Stimulated activated CD8-positive, alpha-beta memory T cell treated with anti-CD3 and anti-CD28 coated beads, Interleukin-4, amount 100 ng/mL, for 24 hours (primary cell): ENCODE data around the gene MAP3K8.
"Not testable (repeated sequence)": the region's sequence is repeated elsewhere in the genome, so short reads cannot be mapped to it uniquely, and the experiment has no call there.

Source experiments
- DNase-seq: peaks from one replicate; pipeline ENCODE4 v3.0.0-alpha.2; 2020; ENCODE audit warnings: low read depth

The MAP3K8 gene

DNA sequence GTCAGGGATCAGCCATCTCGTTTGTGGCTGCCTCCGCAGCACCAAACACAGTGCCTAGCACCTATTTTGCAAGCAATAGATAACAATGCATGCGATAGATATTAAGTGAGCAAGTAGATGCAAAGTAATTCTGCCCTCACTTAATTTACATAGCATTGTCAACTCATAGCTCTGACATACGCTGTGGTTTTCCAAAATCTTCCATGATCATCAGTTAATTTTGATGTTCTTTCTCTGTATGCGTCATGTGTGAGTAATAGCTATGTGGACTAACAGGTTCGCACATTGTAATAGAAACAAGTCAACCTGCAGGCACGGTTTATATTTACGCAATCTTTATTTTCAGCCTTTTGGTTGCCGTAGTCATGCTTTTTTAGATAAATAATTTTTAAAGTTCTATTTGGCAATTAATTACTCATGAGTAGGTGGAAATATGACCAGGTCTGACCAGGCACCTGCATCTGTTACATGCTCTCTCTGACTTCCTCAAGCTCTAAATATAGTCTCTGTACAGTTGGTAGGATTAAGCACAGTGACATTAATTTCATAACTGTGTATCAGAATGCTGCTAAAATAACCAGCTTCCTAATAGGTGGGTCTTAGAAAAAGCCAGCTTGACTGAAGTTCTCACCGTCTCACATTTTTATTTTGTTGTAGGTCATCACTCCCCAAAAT is 13.3 kb downstream of the MAP3K8 start:
- no peak for DNase-seq

DNA sequence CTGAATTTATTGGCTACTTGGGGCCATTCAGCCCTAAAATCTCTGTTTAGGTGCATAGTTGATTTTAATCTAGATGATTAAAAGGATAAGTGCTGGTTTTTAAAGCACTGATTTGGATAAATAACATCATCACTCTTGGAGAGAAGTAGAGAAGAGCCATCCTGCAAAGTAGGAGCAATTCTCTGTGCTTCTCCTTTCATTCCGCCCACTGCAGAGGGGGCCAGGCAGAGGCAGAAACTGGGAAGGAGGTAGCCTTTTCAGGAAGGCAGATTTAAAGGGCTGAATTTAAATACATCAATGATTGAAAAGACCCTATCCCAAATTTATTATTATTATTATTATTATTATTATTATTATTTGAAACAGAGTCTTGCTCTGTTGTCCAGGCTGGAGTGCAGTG is 14.1 kb downstream of the MAP3K8 start:
- DNase-seq = no peak

DNA sequence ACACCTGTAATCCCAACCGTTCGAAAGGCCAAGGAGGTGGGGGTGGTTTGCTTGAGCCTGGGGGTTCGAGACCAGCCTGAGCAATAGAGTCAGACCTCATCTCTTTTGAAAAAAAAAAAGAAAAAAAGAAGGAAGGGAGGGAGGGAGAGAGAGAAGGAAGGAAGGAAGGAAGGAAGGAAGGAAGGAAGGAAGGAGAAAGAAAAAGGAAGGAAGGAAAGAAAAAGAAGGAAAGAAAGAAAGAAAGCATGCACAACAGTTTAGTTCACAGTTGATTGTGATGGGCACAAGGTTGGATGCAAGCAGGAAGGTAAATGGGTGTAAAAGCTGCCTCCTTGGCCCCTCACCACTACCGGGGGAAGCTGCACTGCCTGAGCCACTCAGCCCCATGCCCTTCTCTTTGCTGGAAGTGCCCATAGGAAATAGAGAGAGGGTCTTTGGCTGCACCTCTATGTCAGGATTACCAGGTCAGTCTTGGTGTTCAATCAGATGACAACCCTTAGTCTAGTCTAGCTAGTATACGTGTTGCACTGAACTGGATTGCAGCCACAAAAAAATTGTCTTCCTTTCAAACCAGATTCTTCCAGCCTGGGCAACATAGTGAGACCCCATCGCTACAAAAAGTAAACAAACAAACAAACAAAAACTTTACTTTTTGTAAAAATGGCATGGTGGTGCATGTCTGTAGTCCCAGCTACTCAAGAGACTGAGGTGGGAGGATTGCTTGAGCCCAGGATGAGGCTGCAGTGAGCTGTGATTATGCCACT is 20.0 kb downstream of the MAP3K8 start:
- DNase-seq = no peak

DNA sequence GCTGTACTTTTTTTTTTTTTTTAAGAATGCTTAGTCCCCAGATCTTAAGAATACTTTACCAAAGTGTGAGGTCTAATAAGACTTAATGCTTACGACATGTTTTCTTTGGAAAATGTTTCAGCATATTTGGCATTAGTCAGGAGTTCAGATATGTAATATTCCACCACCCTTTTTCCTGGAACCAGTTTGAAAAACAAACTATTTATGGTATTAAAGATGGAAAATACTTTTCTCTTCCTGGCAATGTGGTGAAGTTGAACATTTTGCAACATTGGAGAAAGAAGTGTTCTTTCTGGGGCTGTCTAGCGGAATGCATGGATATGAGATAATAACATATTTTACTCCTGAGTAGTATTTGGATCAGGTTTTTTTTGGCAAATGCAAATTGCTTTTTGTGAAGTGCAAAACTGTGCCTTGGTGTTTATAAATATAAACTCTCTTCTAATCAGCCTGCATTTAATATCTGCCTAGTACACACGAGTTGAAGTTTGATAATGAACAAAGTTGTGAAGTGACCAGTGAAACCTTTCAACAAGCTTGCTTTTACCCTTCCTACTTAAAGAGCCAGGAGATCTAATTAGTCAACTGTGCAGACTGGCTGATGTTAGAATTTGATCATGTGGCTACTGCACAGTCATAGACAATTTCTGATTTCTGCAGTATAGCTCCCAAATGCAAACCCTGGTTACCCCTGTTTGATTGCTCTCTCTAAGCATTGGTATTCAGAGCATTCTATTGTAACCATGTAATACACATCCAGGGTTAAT is 20.9 kb downstream of the MAP3K8 start:
- DNase-seq = no peak

DNA sequence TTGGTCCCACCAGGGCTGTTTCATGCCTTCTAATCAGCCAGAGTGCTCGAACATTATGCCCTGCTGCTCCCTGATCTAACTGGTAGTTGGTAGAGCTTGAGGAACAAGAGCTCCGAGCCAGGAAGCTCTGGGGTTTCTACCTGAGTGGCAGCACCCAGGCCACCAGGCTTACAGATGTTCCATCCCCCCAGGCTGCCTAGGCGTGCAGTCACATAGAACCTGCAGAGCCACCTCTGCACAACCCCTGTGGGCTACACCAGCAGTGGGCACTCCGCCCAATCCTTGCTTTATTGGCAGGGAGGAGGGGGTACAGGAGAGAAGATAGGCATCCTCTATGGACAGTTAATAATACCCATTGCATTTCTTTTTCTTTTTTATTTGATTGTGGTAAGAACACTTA is 21.8 kb downstream of the MAP3K8 start:
- no peak for DNase-seq

DNA sequence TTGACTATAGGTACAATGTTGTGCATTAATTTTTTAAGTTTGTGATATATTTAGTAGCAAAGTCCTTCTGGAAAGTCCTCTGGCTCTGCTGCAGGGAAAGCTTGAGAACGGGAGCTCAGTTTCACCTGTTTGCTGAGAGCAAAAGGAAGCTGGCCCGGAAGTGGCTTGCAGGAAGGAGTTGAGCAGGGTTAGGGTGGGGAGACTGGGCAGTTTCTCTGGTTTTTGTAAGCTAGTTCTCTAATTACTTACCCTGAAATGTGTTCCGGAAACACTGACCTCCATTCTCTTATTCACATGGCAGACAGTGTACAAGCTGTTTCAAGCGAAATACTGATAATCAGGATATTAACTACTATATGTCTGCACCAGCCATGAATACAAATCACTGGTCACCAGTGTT is 22.3 kb downstream of the MAP3K8 start:
- DNase-seq = no peak

DNA sequence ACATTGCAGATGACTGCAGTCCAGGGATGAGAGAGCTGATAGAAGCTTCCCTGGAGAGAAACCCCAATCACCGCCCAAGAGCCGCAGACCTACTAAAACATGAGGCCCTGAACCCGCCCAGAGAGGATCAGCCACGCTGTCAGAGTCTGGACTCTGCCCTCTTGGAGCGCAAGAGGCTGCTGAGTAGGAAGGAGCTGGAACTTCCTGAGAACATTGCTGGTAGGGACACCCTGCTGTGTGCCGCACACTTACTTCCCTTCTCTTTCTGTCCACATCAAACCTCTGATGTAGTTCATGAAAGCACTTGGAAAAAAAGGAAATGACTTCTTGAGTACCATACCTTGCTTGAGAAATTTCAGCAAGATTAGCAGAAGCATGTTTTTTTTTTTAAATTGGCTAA is 25.3 kb downstream of the MAP3K8 start:
- no peak for DNase-seq

DNA sequence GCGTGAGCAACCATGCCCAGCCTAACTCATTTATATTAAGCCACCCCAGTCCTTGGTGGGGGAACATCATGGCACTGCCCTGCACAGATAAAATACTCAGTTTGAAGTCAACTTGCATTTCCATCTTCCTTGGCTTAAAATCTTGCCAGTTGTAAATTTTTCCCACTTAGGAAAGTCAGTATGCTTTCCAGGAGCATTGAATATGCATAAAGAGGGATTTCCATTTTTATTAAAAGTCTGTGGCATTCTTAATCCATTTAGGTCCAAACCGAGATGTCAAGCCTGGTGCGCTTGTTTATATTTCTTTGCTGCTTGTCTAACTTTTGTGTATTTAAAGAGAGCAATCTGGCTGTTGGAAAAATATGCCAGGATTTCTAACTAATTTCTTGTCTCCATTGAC is 26.1 kb downstream of the MAP3K8 start:
- DNase-seq = no peak

DNA sequence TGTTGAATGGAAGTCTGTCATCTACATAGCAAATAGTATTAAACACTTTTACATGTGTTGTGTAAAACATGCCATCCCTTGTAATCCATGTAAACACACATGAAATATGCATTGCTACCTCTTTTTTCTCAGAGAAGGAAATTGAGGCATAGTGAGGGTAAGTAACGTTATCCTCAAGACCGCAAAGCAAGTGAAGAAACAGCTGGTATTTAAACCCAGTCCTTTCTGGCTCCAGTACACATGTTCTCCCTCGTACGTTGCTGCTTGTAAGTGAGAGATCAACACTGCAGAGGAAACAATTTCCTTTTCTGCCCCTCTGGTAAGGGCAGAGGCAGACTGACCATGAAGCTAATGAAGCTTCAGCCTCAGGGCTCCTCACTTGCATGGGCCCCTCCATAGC is 28.5 kb downstream of the MAP3K8 start:
- DNase-seq = no peak

DNA sequence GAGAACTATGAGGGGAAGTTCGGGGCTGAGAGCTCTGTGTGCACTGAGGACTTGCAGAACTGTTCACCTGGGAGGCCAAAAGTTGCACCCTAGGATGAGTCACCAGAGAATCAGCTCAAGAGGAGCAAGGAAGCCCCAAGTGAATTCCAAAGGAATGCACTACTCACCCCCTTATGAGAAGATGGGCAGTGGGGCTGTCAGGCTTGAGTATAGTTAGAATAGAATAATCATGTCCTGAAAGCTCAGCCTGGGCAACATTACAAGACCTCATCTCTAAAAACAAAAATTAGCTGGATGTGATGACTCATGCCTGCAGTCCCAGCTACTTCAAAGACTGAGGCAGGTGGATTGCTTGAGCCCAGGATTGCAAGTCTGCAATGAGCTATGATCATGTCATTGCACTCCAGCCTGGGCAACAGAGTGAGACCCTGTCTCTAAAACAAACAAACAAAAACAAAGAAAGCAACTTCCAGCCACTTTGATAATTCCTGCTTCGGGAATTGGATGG is 30.0 kb downstream of the MAP3K8 start:
- DNase-seq = no peak

DNA sequence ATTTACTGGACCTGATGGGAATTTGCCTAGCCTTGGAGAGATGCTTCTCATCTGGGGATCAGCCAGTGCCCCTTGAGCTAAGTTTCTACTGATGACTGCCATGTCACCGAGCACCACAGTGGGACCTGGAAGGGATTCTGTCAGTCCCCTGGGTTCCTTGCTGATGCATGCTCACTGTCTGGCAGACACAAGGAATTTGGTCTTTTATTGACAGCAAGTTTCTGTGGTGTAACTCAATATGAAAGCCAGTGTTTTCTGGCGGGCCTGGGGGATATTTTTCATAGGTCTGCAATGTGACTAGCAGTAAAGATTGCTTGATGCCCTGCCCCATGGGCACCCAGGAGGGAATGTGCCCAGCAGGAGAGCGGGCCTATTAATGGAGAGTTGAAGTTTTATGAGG is 30.7 kb downstream of the MAP3K8 start:
- DNase-seq = no peak

DNA sequence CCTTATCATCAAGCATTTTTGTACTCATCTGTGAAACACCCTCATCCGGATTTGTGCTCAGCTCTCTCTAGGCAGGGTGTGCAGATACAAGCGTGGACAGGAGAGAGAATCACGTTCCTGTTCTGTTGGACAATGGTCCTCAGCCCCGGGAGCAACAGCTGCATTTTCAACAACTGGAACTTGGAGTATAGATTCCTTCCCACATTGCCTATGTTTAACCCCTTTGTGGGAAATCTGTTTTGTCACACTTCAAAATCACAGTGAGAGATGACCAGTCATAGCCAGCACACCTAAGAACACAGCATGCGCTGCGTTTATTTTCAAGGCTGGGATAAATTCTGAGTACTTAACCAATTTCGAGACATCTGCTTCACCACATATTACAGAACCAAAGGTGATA is 32.5 kb downstream of the MAP3K8 start:
- DNase-seq = no peak

DNA sequence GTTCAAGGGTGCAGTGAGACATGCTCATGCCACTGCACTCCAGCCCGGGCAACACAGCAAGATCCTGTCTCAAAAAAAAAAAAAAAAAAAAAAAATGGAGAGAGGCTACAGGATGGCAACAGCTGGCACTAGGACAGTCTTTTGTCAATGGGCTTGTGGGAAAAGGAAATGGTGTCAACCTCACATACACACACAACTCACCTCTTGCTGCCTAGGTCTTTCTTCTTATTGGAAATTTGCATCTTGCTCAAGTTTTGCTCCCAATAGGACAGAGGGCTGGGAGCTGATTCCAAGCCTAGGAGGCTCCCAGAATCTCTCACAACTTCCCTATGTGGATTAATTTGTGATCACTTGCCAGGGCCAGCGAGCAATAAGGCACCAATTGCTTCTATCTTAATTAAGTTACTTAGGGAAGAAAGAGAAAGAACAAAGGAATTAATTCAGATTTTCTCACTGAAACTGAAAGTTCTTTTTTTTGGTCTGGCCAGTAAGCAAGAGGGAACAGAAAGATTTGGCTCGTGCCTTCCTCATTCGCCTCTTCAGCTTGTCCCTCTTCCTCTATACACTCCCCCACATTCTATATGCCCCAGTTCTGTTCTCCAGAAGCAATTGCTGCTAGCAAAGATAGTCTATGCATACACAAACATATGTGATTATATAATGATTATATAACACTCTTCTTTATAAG is 33.8 kb downstream of the MAP3K8 start:
- no peak for DNase-seq

DNA sequence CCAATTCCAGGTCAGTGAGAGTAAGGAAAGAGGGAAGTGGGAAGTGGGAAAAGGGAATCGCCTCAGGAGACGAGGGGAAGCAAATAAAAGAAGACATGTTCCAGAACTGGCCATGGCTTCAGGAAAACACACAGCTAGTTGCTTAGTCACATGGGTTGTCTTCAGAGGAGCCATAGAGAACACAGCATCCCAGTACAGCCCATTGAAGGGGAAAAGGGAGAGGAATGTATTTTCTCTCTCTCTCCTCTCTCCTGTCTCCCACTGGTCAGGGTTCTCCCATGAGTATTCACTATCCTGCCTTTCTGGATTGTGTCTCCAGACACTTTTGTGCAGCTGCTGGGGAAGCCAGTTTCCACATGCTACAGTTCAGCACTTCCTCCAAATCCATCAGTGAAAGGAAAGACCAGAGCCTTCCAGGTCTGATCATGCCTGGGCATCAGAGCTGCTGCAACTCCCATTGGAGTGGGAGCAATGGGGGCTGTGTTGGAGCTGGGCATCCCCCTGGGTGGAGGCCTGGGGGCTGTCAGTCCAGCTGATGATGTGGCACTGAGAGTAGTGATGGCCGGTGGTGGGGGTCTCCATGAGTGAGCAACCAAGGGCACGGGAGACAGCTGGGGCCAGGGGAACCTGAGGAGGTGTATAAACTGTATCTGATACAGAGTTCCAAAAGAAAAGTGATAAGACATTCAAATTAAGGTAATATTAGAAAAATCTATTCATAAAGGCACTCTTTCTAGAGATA is 38.6 kb downstream of the MAP3K8 start:
- DNase-seq = no peak

DNA sequence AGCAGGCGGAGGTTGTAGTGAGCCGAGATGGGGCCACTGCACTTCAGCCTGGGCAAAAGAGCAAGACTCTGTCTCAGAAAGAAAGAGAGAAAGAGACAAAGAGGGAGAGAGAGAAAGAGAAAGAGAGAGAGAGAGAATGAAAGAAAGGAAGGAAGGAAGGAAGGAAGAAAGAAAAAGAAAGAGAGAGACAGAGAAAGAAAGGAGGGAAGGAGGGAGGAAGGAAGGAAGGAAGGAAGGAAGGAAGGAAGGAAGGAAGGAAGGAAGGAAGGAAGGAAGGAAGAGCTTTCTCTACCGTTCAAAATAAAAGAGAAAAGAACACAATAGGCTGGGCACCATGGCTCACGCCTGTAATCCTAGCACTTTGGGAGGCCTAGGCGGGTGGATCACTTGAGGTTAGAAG is 41.5 kb downstream of the MAP3K8 start:
- not testable (repeated sequence) for DNase-seq

DNA sequence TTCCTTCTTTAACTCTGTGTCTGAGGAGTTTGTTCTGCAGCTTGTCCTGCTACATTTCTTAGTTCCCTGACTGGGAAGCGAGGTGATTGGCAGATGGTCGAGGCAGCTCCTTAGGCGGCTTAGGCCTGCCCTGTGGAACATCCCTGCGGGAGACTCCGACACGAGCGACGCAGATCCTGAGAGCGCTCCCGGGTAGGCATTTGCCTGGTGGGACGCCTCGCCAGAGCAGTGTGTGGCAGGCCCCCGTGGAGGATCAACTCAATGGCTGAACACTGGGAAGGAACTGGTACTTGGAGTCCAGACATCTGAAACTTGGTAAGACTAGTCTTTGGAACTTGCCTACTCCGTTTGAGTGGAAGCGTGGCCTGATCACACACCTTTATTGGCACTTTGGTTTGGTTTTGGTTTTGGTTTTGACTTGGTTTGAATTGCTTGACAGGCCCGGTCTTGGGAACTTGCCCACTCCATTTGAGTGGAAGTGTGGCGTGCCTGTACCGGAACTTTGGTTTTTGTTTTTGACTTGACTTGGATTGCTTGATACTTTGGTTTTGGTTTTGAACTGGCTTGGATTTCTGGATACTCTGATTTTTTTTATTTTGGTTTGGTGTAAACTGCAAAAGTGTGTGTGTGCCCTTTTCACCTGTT is 42.6 kb downstream of the MAP3K8 start:
- no peak for DNase-seq

DNA sequence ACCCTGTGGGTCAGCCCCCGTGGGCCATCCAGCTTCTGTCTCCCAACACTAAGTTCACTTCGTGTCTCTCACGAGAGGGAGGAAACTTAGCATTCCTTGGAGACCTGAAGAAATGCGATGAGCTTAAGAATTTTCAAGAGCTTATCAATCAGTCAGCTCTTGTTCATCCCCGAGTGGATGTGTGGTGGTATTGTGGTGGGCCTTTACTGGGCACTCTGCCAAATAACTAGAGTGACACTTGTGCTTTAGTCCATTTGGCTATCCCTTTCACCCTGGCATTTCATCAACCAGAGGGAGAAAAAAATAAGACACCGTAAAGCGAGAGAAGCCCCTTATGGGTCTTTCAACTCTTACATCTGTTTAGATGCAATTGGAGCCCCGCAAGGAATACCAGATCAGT is 45.5 kb downstream of the MAP3K8 start:
- not testable (repeated sequence) for DNase-seq

DNA sequence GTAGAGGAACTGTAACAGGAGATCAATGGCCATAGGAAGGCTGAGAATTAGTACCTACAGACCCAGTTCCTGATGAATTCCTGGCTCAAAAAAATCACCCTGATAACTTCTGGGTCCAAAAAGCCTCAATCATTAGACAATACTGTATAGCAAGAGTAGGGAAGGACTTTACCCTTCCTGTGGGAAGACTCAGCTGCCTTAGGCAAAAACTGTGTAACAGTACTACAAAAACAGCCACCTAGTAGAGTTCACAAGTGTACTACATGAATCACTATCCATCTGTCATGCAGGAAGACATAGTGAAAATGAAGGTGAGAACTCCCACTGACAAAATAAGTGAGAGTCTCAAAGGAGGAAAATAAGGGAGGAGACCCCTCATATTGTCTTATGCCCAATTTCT is 47.6 kb downstream of the MAP3K8 start:
- DNase-seq = no peak

DNA sequence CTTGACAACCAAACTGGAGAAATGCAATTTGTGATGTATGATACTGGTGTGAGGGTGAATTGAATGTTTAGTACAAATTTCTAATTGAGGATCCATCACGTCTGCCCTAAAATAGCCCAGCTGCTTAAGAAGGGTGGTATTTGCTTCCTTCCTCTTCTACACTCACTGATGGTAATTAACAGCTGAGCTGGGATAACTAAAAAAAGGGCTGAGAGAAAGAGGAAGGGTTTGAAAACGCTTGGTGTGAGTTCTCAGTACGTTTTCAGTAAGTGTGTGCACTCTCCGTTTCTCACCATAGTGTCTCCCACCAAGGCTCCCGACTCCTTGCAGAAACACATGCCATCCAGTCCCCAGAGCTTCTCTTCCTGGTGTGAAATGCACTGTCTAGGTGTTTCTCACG is 54.3 kb downstream of the MAP3K8 start:
- DNase-seq = no peak

DNA sequence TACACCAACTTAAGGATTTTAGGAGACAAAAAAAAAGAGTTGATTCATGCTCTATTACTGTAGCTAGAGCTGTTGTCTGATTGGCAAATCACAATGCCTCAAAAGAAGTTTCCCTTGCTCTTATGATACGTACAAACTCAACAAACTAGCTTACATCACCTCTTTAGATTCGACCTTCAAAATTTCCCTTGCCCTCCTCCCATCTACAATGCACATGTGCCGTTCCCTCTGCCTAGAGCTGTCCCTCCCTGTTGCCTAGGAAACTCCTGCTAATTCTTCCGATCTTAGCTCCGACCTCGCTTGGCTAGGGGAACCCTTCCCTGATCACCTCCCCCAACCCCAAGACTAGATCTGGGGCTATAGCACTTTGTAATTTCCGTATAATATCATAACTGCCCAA is 55.4 kb downstream of the MAP3K8 start:
- no peak for DNase-seq
